PFSK-1 (cell line): ENCODE results near the gene YARS1.

Source experiments
- FOXP2 ChIP-seq: optimal IDR thresholded peaks from 2 replicates; pipeline ENCODE3; 2011; ENCODE audit warnings: borderline replicate concordance, control low read depth, inconsistent platforms; ENCODE audit not compliant: insufficient read depth; ENCODE audit errors: extremely low read length, extremely low read depth
- POLR2AphosphoS5 ChIP-seq: IDR thresholded peaks from 2 replicates; pipeline ENCODE4 v1.6.1; 2012; ENCODE audit warnings: low read depth, mild to moderate bottlenecking, control low read depth, low read length, moderate library complexity
- SIN3A ChIP-seq: IDR thresholded peaks from 2 replicates; pipeline ENCODE4 v1.6.1; 2012; ENCODE audit warnings: mild to moderate bottlenecking, low read length, moderate library complexity, borderline replicate concordance; ENCODE audit not compliant: insufficient read depth
- TAF1 ChIP-seq: IDR thresholded peaks from 2 replicates; pipeline ENCODE4 v1.6.1; 2012; ENCODE audit warnings: low read length, control low read depth, borderline replicate concordance; ENCODE audit not compliant: insufficient read depth
- TF ChIP-seq, protein P1 (sequence below), 2 experiments: IDR thresholded peaks; 2 replicates each; pipeline versions ENCODE4 v1.6.1 to v1.8.0; 2011 to 2012; ENCODE audit warnings: low read depth in 2 of 2, low read length in 2 of 2, control low read depth in 1 of 2, inconsistent platforms in 1 of 2, mild to moderate bottlenecking in 1 of 2, moderate library complexity in 1 of 2; ENCODE audit not compliant: insufficient read depth in 1 of 2

The YARS1 gene

DNA sequence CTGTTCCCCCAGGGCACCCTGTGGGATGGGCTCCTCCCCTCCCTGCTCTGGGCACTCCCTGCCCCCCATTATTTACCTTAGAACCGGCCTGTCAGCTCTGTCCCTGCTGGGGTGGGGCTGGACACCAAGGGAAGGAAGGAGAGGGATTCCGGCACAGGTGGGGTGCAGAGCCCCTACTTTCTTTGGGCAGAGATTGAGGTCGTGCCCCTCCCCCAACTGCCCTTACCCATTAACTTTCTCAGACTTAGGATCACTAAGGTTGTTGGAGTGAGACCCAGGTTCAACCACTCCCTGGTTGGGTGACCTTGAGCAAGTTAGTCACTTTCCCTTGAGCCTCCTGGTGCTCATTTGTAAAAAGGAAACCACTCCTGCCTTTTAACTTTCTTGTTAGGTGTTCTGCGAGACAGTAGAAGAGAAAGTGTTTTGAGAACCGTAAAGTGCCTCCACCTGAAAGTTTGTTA lies 57.6 kb downstream of the YARS1 start:
- no peak for TF ChIP-seq POLR2AphosphoS5
- no peak for TF ChIP-seq FOXP2
- no peak for TF ChIP-seq TAF1
- TF ChIP-seq SIN3A: no peak
- TF ChIP-seq, protein P1, sequence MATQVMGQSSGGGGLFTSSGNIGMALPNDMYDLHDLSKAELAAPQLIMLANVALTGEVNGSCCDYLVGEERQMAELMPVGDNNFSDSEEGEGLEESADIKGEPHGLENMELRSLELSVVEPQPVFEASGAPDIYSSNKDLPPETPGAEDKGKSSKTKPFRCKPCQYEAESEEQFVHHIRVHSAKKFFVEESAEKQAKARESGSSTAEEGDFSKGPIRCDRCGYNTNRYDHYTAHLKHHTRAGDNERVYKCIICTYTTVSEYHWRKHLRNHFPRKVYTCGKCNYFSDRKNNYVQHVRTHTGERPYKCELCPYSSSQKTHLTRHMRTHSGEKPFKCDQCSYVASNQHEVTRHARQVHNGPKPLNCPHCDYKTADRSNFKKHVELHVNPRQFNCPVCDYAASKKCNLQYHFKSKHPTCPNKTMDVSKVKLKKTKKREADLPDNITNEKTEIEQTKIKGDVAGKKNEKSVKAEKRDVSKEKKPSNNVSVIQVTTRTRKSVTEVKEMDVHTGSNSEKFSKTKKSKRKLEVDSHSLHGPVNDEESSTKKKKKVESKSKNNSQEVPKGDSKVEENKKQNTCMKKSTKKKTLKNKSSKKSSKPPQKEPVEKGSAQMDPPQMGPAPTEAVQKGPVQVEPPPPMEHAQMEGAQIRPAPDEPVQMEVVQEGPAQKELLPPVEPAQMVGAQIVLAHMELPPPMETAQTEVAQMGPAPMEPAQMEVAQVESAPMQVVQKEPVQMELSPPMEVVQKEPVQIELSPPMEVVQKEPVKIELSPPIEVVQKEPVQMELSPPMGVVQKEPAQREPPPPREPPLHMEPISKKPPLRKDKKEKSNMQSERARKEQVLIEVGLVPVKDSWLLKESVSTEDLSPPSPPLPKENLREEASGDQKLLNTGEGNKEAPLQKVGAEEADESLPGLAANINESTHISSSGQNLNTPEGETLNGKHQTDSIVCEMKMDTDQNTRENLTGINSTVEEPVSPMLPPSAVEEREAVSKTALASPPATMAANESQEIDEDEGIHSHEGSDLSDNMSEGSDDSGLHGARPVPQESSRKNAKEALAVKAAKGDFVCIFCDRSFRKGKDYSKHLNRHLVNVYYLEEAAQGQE (IDR thresholded peaks at IDR 0.05; ENCODE audit: insufficient read depth in 1 of 2, low read depth in 2 of 2, low read length in 2 of 2): no peak

DNA sequence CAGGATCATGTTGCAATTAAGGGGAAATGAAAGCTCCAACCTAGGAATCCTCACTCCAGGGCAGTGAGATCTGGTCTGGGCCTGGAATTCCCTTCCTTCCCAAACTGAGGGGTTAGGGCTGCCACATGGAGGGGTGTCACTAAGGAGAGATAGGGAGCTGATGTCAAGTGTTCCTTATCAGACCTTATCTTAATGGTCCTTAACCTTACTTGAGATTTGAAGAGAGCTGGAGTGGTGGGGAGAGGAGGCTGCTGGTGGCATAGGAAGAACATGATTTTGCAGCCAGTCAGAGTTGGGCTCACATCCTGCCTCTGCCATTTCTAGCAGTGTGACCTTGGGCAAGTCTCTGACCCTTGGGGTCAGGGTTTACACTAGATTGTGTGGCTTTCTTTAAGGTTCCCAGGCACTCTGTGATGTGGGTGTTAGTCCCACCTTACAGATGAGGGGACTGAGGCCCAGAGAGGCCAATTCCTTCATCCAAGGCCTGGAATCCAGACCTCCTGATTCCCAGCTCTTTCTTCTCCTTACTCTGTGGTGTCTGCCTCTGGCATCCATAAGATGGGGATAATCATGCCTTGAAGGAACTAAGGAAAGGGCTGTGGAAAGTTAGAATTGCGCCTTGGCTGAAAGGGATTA lies 58.2 kb downstream of the YARS1 start:
- no peak for TF ChIP-seq FOXP2

DNA sequence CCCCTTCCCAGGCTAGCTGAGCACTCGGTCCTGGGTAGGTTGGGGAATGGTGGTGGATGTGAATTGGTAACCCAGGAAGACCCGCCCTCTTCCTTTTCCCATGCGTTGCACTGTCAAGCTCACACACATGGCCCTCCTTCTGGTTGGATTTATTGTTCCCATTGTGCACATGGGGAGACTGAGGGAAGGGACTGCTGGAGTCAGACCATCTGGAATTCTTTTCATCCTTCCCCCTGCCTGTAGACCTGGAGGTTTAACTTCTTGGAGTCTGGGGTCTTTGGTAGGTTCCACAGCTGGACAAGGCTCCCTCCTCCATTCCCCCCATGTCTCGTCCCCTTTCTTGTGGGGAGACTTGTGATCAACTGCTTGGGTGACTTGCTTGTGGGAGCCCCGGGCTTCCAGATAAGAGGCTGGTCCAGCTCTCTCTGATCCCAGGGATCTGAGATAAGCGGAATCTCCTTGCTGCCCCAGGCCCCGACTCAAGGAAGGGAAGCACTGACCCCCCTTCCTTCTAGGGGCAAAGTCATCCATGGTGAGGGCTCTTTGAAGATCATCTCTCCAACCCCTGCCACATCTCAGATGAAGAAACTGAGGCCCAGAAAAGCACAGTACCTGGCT lies 58.9 kb downstream of the YARS1 start:
- TF ChIP-seq FOXP2 (no peak), SIN3A (no peak), POLR2AphosphoS5 (no peak), TAF1 (no peak)
- TF ChIP-seq, protein P1 (IDR thresholded peaks at IDR 0.05; ENCODE audit: insufficient read depth in 1 of 2, low read depth in 2 of 2, low read length in 2 of 2): no peak

DNA sequence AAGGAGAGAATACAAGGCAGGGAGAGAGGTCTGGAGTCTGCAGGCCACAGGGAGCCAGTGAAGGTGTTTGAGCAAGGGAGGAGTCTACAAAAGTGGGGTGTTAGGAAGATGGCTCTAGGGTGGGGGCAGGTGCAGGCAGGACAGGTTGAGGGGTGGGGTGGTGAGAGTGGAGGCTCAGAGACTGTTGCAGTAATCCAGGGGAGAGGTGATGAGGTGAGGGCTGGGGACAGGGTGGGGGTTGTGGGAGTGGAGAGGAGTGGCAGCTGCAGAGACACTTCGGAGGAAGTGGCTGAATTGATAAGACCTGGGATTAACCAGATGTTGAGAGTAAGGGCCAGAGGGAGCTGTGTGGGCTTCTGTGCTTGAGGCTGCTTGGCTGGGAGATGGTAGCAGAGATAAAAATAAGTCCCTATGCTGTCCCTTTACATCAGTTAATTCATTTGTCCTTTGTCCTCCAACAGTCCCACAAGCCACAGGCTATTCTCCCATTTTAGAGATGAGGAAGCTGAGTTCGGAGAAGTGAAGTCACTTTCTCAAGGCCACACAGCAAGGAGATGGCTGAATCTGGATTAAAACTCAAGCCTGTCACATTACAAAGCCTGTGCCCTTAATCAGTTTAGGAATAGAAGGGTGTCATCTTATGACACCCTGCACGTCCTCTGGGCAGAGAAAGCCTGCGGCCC lies 59.8 kb downstream of the YARS1 start:
- TF ChIP-seq SIN3A (no peak), FOXP2 (no peak), TAF1 (no peak), POLR2AphosphoS5 (no peak)
- TF ChIP-seq, protein P1 (IDR thresholded peaks at IDR 0.05; ENCODE audit: insufficient read depth in 1 of 2, low read depth in 2 of 2, low read length in 2 of 2): no peak

DNA sequence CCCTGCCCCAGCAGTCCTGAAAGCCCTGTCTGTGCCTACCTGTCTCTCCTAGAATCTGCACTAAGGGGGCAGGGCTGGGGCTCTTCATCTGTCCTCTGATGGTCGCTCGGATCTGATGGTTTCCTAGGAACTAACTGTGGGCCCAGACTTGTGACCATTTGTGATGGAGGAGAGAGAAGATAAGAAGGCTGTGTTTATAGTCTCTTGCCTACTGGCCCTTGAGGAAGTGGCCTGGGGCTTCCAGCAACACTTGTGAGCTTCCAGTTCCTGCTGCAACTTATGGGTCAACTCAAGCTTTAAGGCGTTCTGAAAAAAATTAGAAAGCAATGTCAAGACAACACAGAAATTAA lies 61.4 kb downstream of the YARS1 start:
- TF ChIP-seq TAF1 (no peak), SIN3A (no peak), FOXP2 (no peak), POLR2AphosphoS5 (no peak)
- TF ChIP-seq, protein P1 (IDR thresholded peaks at IDR 0.05; ENCODE audit: insufficient read depth in 1 of 2, low read depth in 2 of 2, low read length in 2 of 2): no peak
